Activated T-cell treated with anti-CD3 and anti-CD28 coated beads, Interleukin-2, amount 50 U/mL, for 24 hours (primary cell): ENCODE data around the gene APBA2.
A peak's percentile ranks its signal among the peaks of the same experiment; 100 is the strongest.
"Not testable (repeated sequence)": the region's sequence is repeated elsewhere in the genome, so short reads cannot be mapped to it uniquely, and the experiment has no call there.

Experiments used
- DNase-seq: peaks from one replicate; pipeline ENCODE4 v3.0.0-alpha.2; 2020
- H3K27ac Mint-ChIP-seq: 2 replicates; pipeline ENCODE4 v1.8.0; 2020; ENCODE audit warnings: mild to moderate bottlenecking, mixed read lengths
- H3K27me3 Mint-ChIP-seq: 2 replicates; pipeline ENCODE4 v1.8.0; 2020; ENCODE audit warnings: mixed read lengths
- H3K36me3 Mint-ChIP-seq: 2 replicates; pipeline ENCODE4 v1.8.0; 2020; ENCODE audit warnings: low read depth, mixed read lengths
- H3K4me1 Mint-ChIP-seq: 2 replicates; pipeline ENCODE4 v1.8.0; 2020; ENCODE audit warnings: low read depth, mixed read lengths
- H3K4me3 Mint-ChIP-seq: 2 replicates; pipeline ENCODE4 v1.8.0; 2020; ENCODE audit warnings: mild to moderate bottlenecking, moderate library complexity, mixed read lengths
- H3K9me3 Mint-ChIP-seq: 2 replicates; pipeline ENCODE4 v1.8.0; 2020; ENCODE audit warnings: mixed read lengths

The APBA2 gene

GRCh38 chr15:28997791-28998190, 112.0 kb downstream of the APBA2 start:
- Mint-ChIP-seq H3K27ac (no peak overlapping the region), H3K4me3 (no peak overlapping the region), H3K36me3 (peaks cover 26% of the 10 kb centered on the region), H3K4me1 (peaks cover 42% of the 10 kb centered on the region), H3K9me3 (no peaks in the 10 kb centered on the region), H3K27me3 (no peaks in the 10 kb centered on the region)
- no peak for DNase-seq

DNA sequence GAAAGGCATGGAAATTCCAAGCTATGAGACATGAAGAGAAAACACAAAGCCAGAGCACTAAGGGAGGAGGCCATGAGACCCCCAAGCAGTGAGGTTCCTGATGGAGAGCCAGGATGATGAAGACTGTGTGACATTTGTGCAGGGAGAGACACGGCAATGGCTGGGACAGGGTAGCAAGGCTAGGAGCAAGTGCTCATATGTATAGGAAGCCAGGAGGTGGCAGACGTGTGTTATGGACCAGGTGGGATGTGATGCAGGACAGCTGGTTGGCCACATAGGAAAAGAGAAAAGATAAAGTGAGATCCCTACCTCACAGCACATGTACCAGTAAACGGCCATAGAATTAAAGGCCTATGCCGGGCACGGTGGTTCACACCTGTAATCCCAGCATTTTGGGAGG, 112.7 kb downstream of the APBA2 start:
- H3K9me3 Mint-ChIP-seq: no peaks in the 10 kb centered on the region
- no peaks in the 10 kb centered on the region for H3K27me3 Mint-ChIP-seq
- H3K36me3 Mint-ChIP-seq: peaks cover 26% of the 10 kb centered on the region
- H3K4me3 Mint-ChIP-seq: no peak overlapping the region
- H3K4me1 Mint-ChIP-seq: peaks cover 42% of the 10 kb centered on the region
- H3K27ac Mint-ChIP-seq: no peak overlapping the region
- DNase-seq: no peak

DNA sequence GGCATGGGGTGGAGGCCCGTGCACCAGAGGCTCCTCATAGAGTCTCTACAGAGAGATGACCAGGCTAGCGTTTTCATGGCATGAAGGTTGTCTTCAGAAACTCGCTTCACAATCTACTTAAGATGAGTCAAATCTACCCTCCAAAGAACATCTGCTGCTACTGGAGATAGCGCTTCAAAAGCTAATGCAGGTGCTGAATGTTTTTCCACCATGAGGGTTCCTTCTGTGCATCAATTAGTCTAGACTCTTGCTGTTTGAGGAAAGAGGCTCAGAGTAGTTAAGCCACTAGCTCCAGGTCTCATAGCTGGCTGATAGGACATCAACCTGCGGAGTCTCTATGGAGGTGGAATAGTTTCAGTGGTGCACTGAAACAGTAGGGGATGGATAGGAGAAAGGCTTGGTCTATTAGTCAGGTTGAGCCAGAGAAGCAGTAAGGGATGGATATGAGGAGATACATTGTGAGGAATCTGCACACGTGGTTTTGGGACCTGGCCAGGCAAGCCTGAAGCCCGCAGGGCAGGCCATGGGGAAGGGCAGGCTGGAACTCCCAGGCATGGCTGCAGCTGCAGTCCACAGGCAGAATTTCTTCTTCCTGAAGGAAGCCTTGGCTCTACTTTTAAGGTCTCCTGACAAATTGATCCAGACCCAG, 117.5 kb downstream of the APBA2 start:
- peaks cover 25% of the 10 kb centered on the region for H3K4me1 Mint-ChIP-seq
- no peak overlapping the region for H3K27ac Mint-ChIP-seq
- H3K9me3 Mint-ChIP-seq: peaks cover 2% of the 10 kb centered on the region
- H3K36me3 Mint-ChIP-seq: peaks cover 17% of the 10 kb centered on the region
- H3K27me3 Mint-ChIP-seq: no peaks in the 10 kb centered on the region
- no peak overlapping the region for H3K4me3 Mint-ChIP-seq
- DNase-seq: no peak

DNA sequence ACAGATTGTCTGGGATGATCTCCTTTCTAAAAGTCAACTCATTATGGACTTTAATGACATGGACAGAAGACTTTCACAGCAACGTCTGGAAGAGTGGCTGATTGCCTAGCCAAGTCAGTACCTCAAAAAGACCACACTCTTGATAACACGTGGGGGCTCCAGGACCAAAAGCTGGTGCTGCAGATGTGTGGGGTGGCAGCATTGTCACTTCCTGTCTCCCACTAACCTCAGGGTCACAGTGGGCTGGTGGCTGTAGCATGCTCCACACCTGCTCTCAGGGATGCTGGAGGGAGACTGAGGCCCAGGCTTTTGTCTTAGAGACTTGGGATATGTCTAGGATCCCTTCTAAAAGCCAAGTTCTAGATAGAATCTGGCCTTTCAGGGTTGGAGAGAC, 118.1 kb downstream of the APBA2 start:
- Mint-ChIP-seq H3K27me3 (no peaks in the 10 kb centered on the region), H3K9me3 (peaks cover 2% of the 10 kb centered on the region), H3K36me3 (peaks cover 14% of the 10 kb centered on the region), H3K4me1 (peaks cover 27% of the 10 kb centered on the region), H3K27ac (no peak overlapping the region), H3K4me3 (no peak overlapping the region)
- no peak for DNase-seq

DNA sequence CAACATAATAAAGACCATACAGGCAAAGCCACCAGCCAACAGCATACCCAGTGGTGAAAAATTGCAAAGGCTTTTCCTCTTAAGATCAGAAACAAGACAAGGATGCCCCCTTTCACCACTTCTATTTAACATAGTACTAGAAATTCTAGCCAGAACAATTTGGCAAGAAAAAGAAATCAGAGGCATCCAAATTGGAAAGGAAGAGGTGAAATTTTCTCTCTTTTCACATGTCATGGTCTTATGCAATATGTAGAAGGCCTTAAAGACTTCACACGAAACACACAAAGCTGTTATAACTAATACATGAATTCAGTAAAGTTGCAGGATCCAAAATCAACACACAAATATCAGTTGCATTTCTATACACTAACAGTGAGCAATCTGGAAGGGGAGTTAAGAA, 120.2 kb downstream of the APBA2 start:
- Mint-ChIP-seq H3K27ac (no peak overlapping the region), H3K4me3 (no peak overlapping the region), H3K36me3 (peaks cover 13% of the 10 kb centered on the region), H3K9me3 (peaks cover 2% of the 10 kb centered on the region), H3K27me3 (no peaks in the 10 kb centered on the region), H3K4me1 (peaks cover 35% of the 10 kb centered on the region)
- no peak for DNase-seq

GRCh38 chr15:29008846-29009245, 123.1 kb downstream of the APBA2 start:
- Mint-ChIP-seq H3K4me1 (peaks cover 38% of the 10 kb centered on the region), H3K27me3 (no peaks in the 10 kb centered on the region), H3K36me3 (peaks cover 16% of the 10 kb centered on the region), H3K27ac (no peak overlapping the region), H3K9me3 (peaks cover 2% of the 10 kb centered on the region), H3K4me3 (no peak overlapping the region)
- no peak for DNase-seq

DNA sequence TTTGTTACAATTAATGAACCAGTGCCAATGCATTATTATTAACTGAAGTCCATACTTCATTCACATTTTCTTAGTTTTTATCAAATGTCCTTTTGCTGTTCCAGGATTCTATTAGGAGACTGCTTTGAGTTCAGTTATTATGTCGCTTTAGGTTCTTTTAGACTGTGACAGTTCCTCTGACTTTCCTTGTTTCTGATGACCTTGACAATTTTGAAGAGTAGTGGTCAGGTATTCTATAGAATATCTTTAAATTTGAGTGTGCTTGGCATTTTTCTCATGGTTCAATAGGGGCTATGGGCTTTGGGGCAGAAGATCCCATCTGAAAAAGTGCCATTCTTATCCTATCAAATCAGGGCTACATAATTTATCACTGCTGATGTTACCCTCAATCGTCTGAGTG, 126.3 kb downstream of the APBA2 start:
- no peak for DNase-seq
- peaks cover 15% of the 10 kb centered on the region for H3K36me3 Mint-ChIP-seq
- H3K4me1 Mint-ChIP-seq: peaks cover 50% of the 10 kb centered on the region
- no peaks in the 10 kb centered on the region for H3K27me3 Mint-ChIP-seq
- H3K9me3 Mint-ChIP-seq: no peaks in the 10 kb centered on the region
- H3K27ac Mint-ChIP-seq: no peak overlapping the region
- no peak overlapping the region for H3K4me3 Mint-ChIP-seq

- Mint-ChIP-seq H3K9me3 (no peaks in the 10 kb centered on the region), H3K27me3 (no peaks in the 10 kb centered on the region), H3K4me1 (peaks cover 52% of the 10 kb centered on the region), H3K27ac (peak overlapping the region; percentile 14), H3K36me3 (peaks cover 16% of the 10 kb centered on the region), H3K4me3 (no peak overlapping the region)
- no peak for DNase-seq
Observed at GRCh38 chr15:29014493-29014892, 128.7 kb downstream of the APBA2 start.

DNA sequence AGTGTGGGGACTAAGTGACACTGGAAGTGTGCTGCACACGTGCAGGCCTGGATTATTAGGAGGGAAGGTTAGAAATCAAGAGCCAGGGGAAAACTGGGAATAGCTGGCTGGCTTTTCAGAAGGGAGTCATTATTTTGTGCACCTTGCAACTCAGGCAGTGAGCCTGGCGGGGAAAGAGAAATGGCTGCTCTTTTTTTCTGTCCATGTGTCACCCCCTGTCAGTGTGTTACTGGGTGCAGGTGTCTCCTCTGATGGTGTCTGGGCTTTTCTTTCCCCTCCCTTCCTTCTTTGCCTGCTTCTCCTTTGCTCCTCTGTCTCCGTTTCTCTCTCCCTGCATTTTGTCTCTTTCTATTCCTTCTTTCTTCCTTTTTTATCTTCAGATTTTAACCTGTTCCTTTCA, 130.7 kb downstream of the APBA2 start:
- Mint-ChIP-seq H3K27ac (no peak overlapping the region), H3K36me3 (peaks cover 16% of the 10 kb centered on the region), H3K4me3 (no peak overlapping the region), H3K9me3 (no peaks in the 10 kb centered on the region), H3K27me3 (no peaks in the 10 kb centered on the region), H3K4me1 (peaks cover 47% of the 10 kb centered on the region)
- no peak for DNase-seq

DNA sequence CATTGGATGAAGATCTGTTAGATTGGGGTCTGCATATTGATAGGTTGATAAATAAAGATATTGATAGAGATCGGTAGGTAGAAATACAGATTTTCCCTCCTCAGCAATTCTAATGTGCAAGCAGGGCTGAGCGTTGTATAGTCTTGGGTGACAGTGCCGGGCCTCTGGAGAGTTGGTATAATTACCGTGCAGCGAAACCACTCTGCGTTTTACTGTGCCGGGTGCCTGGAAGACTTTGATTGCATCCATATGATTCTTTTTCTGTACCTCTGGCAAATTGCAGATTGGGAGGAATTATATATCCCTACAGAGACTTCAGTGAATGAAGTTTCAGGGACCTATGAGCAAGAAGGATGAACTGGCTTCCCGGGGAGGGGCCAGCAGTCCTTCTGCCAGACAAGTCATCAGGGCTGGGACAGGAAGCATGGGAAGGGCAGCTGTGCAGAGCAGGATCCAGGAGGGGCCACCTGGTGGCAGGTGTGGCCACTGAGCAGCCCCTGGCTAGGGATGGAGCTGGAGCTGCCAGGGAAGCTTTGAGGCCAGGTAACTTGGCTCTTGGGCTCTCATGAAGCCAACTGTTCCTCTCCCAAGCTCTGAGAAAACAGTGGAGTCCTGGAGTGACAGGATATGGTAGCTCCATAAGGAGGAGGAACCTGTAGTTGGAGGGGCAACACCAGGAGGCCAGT, 132.5 kb downstream of the APBA2 start:
- Mint-ChIP-seq H3K27ac (no peak overlapping the region), H3K4me1 (peaks cover 39% of the 10 kb centered on the region), H3K9me3 (no peaks in the 10 kb centered on the region), H3K36me3 (peaks cover 16% of the 10 kb centered on the region), H3K4me3 (no peak overlapping the region), H3K27me3 (no peaks in the 10 kb centered on the region)
- no peak for DNase-seq

DNA sequence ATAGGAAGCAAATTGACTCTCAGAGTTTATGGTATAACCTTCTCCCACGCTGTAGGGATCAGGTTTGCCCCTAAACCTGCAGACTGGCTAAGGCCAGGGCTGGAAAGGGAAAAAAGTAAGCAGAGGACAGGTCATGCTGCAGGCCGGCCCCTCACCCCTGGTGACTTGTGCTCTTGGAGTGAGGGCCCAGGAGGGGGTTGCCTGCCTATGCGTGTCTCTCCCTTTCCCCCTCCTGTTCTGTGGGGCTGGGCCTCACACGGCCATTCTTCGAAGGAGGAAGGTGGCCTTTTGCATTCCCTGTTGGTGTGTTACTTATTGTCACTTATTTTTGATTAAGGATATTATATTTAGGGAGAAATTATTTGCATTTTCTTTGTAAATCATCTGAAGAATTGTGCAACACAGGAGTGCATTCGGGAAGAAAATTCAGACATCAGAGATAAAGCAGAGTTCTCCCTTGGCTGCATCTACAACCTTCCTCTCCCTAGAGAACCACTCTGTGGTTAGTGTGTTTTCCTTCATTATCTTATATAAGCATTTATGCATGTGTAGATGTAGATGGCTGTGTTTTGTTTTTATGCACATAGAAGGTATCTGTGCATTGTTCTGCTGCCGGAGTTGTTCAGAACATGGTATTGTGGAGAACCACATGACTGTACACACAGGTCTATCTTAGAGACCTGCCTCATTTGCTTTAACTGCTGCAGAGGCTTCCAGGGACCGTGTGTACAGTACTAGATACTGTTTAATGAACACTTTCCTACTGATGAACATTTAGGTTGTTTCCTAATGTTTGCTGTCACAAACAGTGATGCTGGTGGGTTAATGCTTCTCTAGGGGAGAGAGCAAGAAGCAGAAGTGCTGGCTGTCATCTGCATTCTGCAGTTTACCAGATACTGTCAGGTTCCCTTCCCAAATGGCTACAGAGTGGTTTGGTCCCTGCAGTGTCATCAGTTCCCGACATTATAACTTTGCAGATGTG, 133.5 kb downstream of the APBA2 start:
- H3K36me3 Mint-ChIP-seq: peaks cover 8% of the 10 kb centered on the region
- DNase-seq: no peak
- no peak overlapping the region for H3K4me3 Mint-ChIP-seq
- H3K4me1 Mint-ChIP-seq: peaks cover 28% of the 10 kb centered on the region
- H3K9me3 Mint-ChIP-seq: no peaks in the 10 kb centered on the region
- H3K27ac Mint-ChIP-seq: no peak overlapping the region
- H3K27me3 Mint-ChIP-seq: no peaks in the 10 kb centered on the region

GRCh38 chr15:29021857-29022256, 136.1 kb downstream of the APBA2 start:
- Mint-ChIP-seq H3K4me1 (peaks cover 18% of the 10 kb centered on the region), H3K4me3 (no peak overlapping the region), H3K9me3 (no peaks in the 10 kb centered on the region), H3K36me3 (peaks cover 5% of the 10 kb centered on the region), H3K27ac (no peak overlapping the region), H3K27me3 (no peaks in the 10 kb centered on the region)
- DNase-seq: no peak

- no peak overlapping the region for H3K4me3 Mint-ChIP-seq
- no peak overlapping the region for H3K27ac Mint-ChIP-seq
- no peaks in the 10 kb centered on the region for H3K9me3 Mint-ChIP-seq
- peaks cover 20% of the 10 kb centered on the region for H3K4me1 Mint-ChIP-seq
- no peak for DNase-seq
- no peaks in the 10 kb centered on the region for H3K27me3 Mint-ChIP-seq
- H3K36me3 Mint-ChIP-seq: peaks cover 6% of the 10 kb centered on the region
Observed at GRCh38 chr15:29024662-29025061, 138.9 kb downstream of the APBA2 start.

DNA sequence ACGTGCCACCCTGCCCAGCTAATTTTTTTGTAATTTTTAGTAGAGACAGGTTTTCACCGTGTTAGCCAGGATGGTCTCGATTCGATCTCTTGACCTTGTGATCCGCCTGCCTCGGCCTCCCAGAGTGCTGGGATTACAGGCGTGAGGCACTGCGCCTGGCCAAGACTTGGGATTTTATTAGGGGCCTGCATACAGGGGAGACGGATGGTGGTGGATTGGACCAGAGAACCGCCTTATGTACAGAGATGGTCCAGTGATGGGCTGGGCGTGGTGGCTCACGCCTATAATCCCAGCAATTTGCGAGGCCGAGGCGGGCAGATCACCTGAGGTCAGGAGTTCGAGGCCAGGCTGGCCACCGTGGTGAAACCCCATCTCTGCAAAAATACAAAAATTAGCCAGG, 139.6 kb downstream of the APBA2 start:
- not testable (repeated sequence) for H3K4me3 Mint-ChIP-seq, H3K27ac Mint-ChIP-seq, H3K36me3 Mint-ChIP-seq, H3K27me3 Mint-ChIP-seq, DNase-seq, H3K9me3 Mint-ChIP-seq
- peaks cover 20% of the 10 kb centered on the region for H3K4me1 Mint-ChIP-seq

- H3K9me3 Mint-ChIP-seq, H3K4me3 Mint-ChIP-seq, H3K27ac Mint-ChIP-seq: not testable (repeated sequence)
Observed at GRCh38 chr15:29028158-29028557, 142.4 kb downstream of the APBA2 start.

More at GRCh38 chr15:29028158-29028557, 142.4 kb downstream of the APBA2 start:
- H3K27me3 Mint-ChIP-seq, DNase-seq: not testable (repeated sequence)
- H3K4me1 Mint-ChIP-seq: peaks cover 35% of the 10 kb centered on the region
- peaks cover 11% of the 10 kb centered on the region for H3K36me3 Mint-ChIP-seq
